SK-N-SH (cell line): ENCODE data around the gene IRAK3. TPM values are rescaled to one million over a fixed set of nuclear protein-coding genes. Genes with fewer than 3 reads are reported as not detected.

Experiments used
- CTCF ChIA-PET: fragments of 300-600, 350-600 bp; formaldehyde crosslinking; extraction: SDS; loops from one replicate; lab custom pipeline; 2021; lab: Yijun Ruan, JAX
- POLR2A ChIA-PET: fragments of 350-600 bp; sonication (Branson Sonifier 250); formaldehyde crosslinking; extraction: SDS; loops from one replicate; lab custom pipeline; 2020; ENCODE audit warnings: antibody characterized with exemption, inconsistent platforms; lab: Yijun Ruan, JAX
- DNase-seq: peaks from one replicate; pipeline ENCODE4 v3.0.0; 2012
- H2AFZ ChIP-seq: fragments of 200-600 bp; sonication (generic); 2 replicates; pipeline ENCODE4 v1.8.1; 2016; ENCODE audit warnings: antibody characterized with exemption, mild to moderate bottlenecking, low read depth
- H3F3A ChIP-seq: fragments of 200-600 bp; sonication (generic); replicated peaks from 2 replicates; pipeline ENCODE3; 2016; ENCODE audit warnings: antibody characterized with exemption, mild to moderate bottlenecking; ENCODE audit not compliant: insufficient read depth
- H3K27ac ChIP-seq, 2 experiments: fragments of 200-500 bp in 1 of 2; fragments of 200-600 bp in 1 of 2; sonication (Bioruptor generic) in 1 of 2; sonication (generic), shearing (Covaris generic) in 1 of 2; 2 replicates each; pipeline versions ENCODE4 v1.5.1 to v1.6.1; 2014 to 2016; ENCODE audit warnings: low read depth in 2 of 2, inconsistent platforms in 1 of 2, low read length in 1 of 2, mild to moderate bottlenecking in 1 of 2, mixed read lengths in 1 of 2
- H3K27me3 ChIP-seq: fragments of 200-600 bp; sonication (generic), shearing (Covaris generic); 2 replicates; pipeline ENCODE4 v1.6.1; 2016; ENCODE audit warnings: mixed run types; ENCODE audit not compliant: insufficient read depth
- H3K36me3 ChIP-seq, 2 experiments: fragments of 200-500 bp in 1 of 2; fragments of 200-600 bp in 1 of 2; sonication (Bioruptor generic) in 1 of 2; sonication (generic) in 1 of 2; replicated peaks in 1 of 2; 2 replicates each; pipeline versions ENCODE3 to v1.5.1; 2014 to 2016; ENCODE audit warnings: low read length in 1 of 2, mild to moderate bottlenecking in 1 of 2; ENCODE audit not compliant: insufficient read depth in 2 of 2, control insufficient read depth in 1 of 2
- H3K4me1 ChIP-seq, 2 experiments: fragments of 200-500 bp in 1 of 2; fragments of 200-600 bp in 1 of 2; sonication (Bioruptor generic) in 1 of 2; sonication (generic), shearing (Covaris generic) in 1 of 2; 2 replicates each; pipeline versions ENCODE4 v1.5.1 to v1.6.1; 2014 to 2016; ENCODE audit warnings: low read depth in 1 of 2, low read length in 1 of 2, mixed run types in 1 of 2; ENCODE audit not compliant: insufficient read depth in 2 of 2, control insufficient read depth in 1 of 2
- H3K4me2 ChIP-seq: fragments of 200-600 bp; sonication (generic), shearing (Covaris generic); 2 replicates; pipeline ENCODE4 v1.6.1; 2017; ENCODE audit warnings: mixed run types
- H3K4me3 ChIP-seq, 2 experiments: fragments of 200-500 bp in 1 of 2; fragments of 200-600 bp in 1 of 2; sonication (Bioruptor generic) in 1 of 2; sonication (generic), shearing (Covaris generic) in 1 of 2; 2 replicates each; pipeline versions ENCODE4 v1.5.1 to v1.8.1; 2014 to 2016; ENCODE audit warnings: low read depth in 2 of 2, inconsistent platforms in 1 of 2, low read length in 1 of 2, mild to moderate bottlenecking in 1 of 2, mixed read lengths in 1 of 2, moderate library complexity in 1 of 2
- H3K79me2 ChIP-seq: fragments of 200-600 bp; sonication (generic); 2 replicates; pipeline ENCODE4 v1.8.1; 2017; ENCODE audit warnings: mild to moderate bottlenecking; ENCODE audit not compliant: insufficient read depth
- H3K9ac ChIP-seq: fragments of 200-600 bp; sonication (generic); 2 replicates; pipeline ENCODE4 v1.6.1; 2017; ENCODE audit warnings: mixed run types
- H3K9me2 ChIP-seq: fragments of 200-600 bp; sonication (generic); 2 replicates; pipeline ENCODE4 v1.6.1; 2017; ENCODE audit warnings: mixed run types
- H3K9me3 ChIP-seq: fragments of 200-600 bp; sonication (generic); 2 replicates; pipeline ENCODE4 v1.6.1; 2017; ENCODE audit warnings: mixed run types, mild to moderate bottlenecking, moderate library complexity
- H4K20me1 ChIP-seq: fragments of 200-600 bp; sonication (generic); 2 replicates; pipeline ENCODE4 v1.6.1; 2017; ENCODE audit warnings: mild to moderate bottlenecking, mixed run types; ENCODE audit not compliant: insufficient read depth
- ELF1 ChIP-seq: IDR thresholded peaks from 2 replicates; pipeline ENCODE4 v1.4.0; 2012
- EP300 ChIP-seq, 2 experiments: IDR thresholded peaks; 2 replicates each; pipeline versions ENCODE4 v1.4.0 to v1.6.1; 2012; ENCODE audit warnings: borderline replicate concordance in 1 of 2, low read depth in 1 of 2, low read length in 1 of 2
- EZH2phosphoT487 ChIP-seq: fragments of 200-600 bp; sonication (generic); IDR thresholded peaks from 2 replicates; pipeline ENCODE4 v1.6.1; 2017; ENCODE audit warnings: low read depth, mixed run types, mild to moderate bottlenecking, antibody characterized with exemption, moderate library complexity, borderline replicate concordance
- FOXJ3 ChIP-seq: sonication (generic); formaldehyde crosslinking; IDR thresholded peaks from 2 replicates; pipeline ENCODE4 v1.5.1; 2020; ENCODE audit warnings: mild to moderate bottlenecking, missing genetic modification reagents
- FOXM1 ChIP-seq: IDR thresholded peaks from 2 replicates; pipeline ENCODE4 v1.4.0; 2012; ENCODE audit warnings: low read depth, mild to moderate bottlenecking
- GABPA ChIP-seq: IDR thresholded peaks from 2 replicates; pipeline ENCODE4 v1.4.0; 2012; ENCODE audit warnings: low read depth, mild to moderate bottlenecking
- IRF3 ChIP-seq: fragments of 150-350 bp; IDR thresholded peaks from 2 replicates; pipeline ENCODE4 v1.6.1; 2016; ENCODE audit warnings: mild to moderate bottlenecking, low read depth, low read length
- JUND ChIP-seq: IDR thresholded peaks from 2 replicates; pipeline ENCODE4 v1.4.0; 2012
- MAX ChIP-seq: IDR thresholded peaks from 2 replicates; pipeline ENCODE4 v1.4.0; 2012; ENCODE audit warnings: low read depth
- MEF2A ChIP-seq: IDR thresholded peaks from 2 replicates; pipeline ENCODE4 v1.4.0; 2012; ENCODE audit warnings: low read depth, borderline replicate concordance
- MXI1 ChIP-seq: IDR thresholded peaks from 2 replicates; pipeline ENCODE4 v1.6.1; 2012; ENCODE audit warnings: mild to moderate bottlenecking, low read depth, low read length, improper control_type of control experiment
- NFIC ChIP-seq: IDR thresholded peaks from 2 replicates; pipeline ENCODE4 v1.4.0; 2012; ENCODE audit warnings: borderline replicate concordance
- PBX3 ChIP-seq: IDR thresholded peaks from 2 replicates; pipeline ENCODE4; 2012
- POLR2AphosphoS5 ChIP-seq: IDR thresholded peaks from 2 replicates; pipeline ENCODE4 v1.6.1; 2012; ENCODE audit warnings: low read depth, low read length
- RCOR1 ChIP-seq: fragments of 150-350 bp; IDR thresholded peaks from 2 replicates; pipeline ENCODE4 v1.6.1; 2017; ENCODE audit warnings: antibody characterized with exemption, low read length
- RXRA ChIP-seq: IDR thresholded peaks from 2 replicates; pipeline ENCODE4 v1.4.0; 2012; ENCODE audit warnings: low read depth, mild to moderate bottlenecking, borderline replicate concordance
- SIN3A ChIP-seq: IDR thresholded peaks from 2 replicates; pipeline ENCODE4 v1.6.1; 2012; ENCODE audit warnings: low read depth, mild to moderate bottlenecking, low read length, moderate library complexity, borderline replicate concordance
- TAF1 ChIP-seq: IDR thresholded peaks from 2 replicates; pipeline ENCODE4 v1.6.1; 2012; ENCODE audit warnings: low read depth, mild to moderate bottlenecking, low read length, moderate library complexity, borderline replicate concordance
- TCF12 ChIP-seq: IDR thresholded peaks from 2 replicates; pipeline ENCODE4 v1.4.0; 2012
- TEAD4 ChIP-seq: IDR thresholded peaks from 2 replicates; pipeline ENCODE4 v1.4.0; 2012; ENCODE audit warnings: mild to moderate bottlenecking, borderline replicate concordance; ENCODE audit not compliant: insufficient read depth
- USF1 ChIP-seq: IDR thresholded peaks from 2 replicates; pipeline ENCODE4 v1.4.0; 2012; ENCODE audit warnings: low read depth, borderline replicate concordance
- YY1 ChIP-seq: IDR thresholded peaks from 2 replicates; pipeline ENCODE4 v1.4.0; 2012; ENCODE audit warnings: low read depth, mild to moderate bottlenecking
- WGBS: methylation state at CpG from one replicate; pipeline ENCODE4 v1.1.6; 2017; ENCODE audit warnings: low lambda C conversion rate; 5-methylcytosine and 5-hydroxymethylcytosine counted together
- polyA plus RNA-seq, 3 experiments: library from polyadenylated mRNA; depleted of rRNA; stranded (reverse); fragments of >200 nt; gene quantifications; 2 replicates each; pipeline ENCODE4 v1.2.3, GENCODE V29; 2012

IRAK3 gene
- polyA plus RNA-seq, 1 of the 3 experiments (the other 2 are of a cell fraction), result not detected

GRCh38 chr12:66268562-66268961, 79.5 kb downstream of the IRAK3 start:
- Histone ChIP-seq H3K27ac (no peak overlapping the region), H3K4me2 (no peak overlapping the region), H3K9me2 (no peaks in the 10 kb centered on the region), H3K4me3 (no peak overlapping the region), H4K20me1 (no peaks in the 10 kb centered on the region), H3F3A (no peaks in the 10 kb centered on the region), H3K27me3 (no peaks in the 10 kb centered on the region; the same call in 1 of the 2 replicates), H2AFZ (0 out of 2 replicates have a peak overlapping the region, but pooled peaks have one; percentile 20), H3K36me3 (no peaks in the 10 kb centered on the region), H3K4me1 (no peaks in the 10 kb centered on the region; a peak in 1 of 4 replicates), H3K9me3 (no peaks in the 10 kb centered on the region), H3K79me2 (no peaks in the 10 kb centered on the region), H3K9ac (no peak overlapping the region)
- no peak for TF ChIP-seq TEAD4
- TF ChIP-seq TAF1, result no peak
- no peak for TF ChIP-seq FOXJ3 (CRISPR knock-in tag)
- TF ChIP-seq MAX, result no peak
- TF ChIP-seq RCOR1, result no peak
- TF ChIP-seq PBX3, result no peak
- no peak for TF ChIP-seq YY1
- TF ChIP-seq IRF3, result no peak
- no peak for TF ChIP-seq EZH2phosphoT487
- no peak for TF ChIP-seq GABPA
- TF ChIP-seq ELF1, result no peak
- TF ChIP-seq JUND, result no peak
- no peak for TF ChIP-seq USF1
- no peak for DNase-seq
- POLR2A ChIA-PET, result no interaction called here
- CTCF ChIA-PET, result interaction anchor here (1.8 kb wide), 1 partner anchor 16 kb away, joined by 8 read pairs; no protein-coding TSS in a partner anchor
- 41% methylated on average over 3 of the region's 3 CpGs for WGBS

GRCh38 chr12:66269142-66269541, 80.1 kb downstream of the IRAK3 start:
- no peaks in the 10 kb centered on the region for H4K20me1 ChIP-seq
- no peak for DNase-seq
- H3K27ac ChIP-seq, result no peak overlapping the region
- no peak for TF ChIP-seq YY1
- TF ChIP-seq NFIC, result no peak
- TF ChIP-seq ELF1, result no peak
- no peak for TF ChIP-seq USF1
- no peak for TF ChIP-seq TCF12
- TF ChIP-seq POLR2AphosphoS5, result no peak
- TF ChIP-seq MEF2A, result no peak
- TF ChIP-seq EP300 (IDR thresholded peaks at IDR 0.05; ENCODE audit: borderline replicate concordance in 1 of 2, low read depth in 1 of 2, low read length in 1 of 2), result no peak
- no peak for TF ChIP-seq JUND
- TF ChIP-seq RXRA, result no peak
- no peak for TF ChIP-seq FOXM1
- TF ChIP-seq SIN3A, result no peak
- no peak for TF ChIP-seq PBX3
- no peak for TF ChIP-seq MXI1
- TF ChIP-seq RCOR1, result no peak
- TF ChIP-seq EZH2phosphoT487, result no peak
- no peak for TF ChIP-seq IRF3
- no peak for TF ChIP-seq GABPA
- H3K9me3 ChIP-seq, result no peaks in the 10 kb centered on the region
- ChIA-PET CTCF (interaction anchor here (0.9 to 3.3 kb wide), 21 partner anchors 11 to 440 kb away, joined by 3 to 36 read pairs (median 5); partner anchors contain the start of gene TMBIM4), POLR2A (no interaction called here)
- no peak overlapping the region; the same call in 1 of the 2 replicates for H2AFZ ChIP-seq
- H3K79me2 ChIP-seq, result no peaks in the 10 kb centered on the region
- no peaks in the 10 kb centered on the region; a peak in 1 of 4 replicates for H3K4me1 ChIP-seq
- no peak overlapping the region for H3K4me2 ChIP-seq
- H3K27me3 ChIP-seq, result no peaks in the 10 kb centered on the region; the same call in 1 of the 2 replicates
- H3K4me3 ChIP-seq, result no peak overlapping the region
- H3F3A ChIP-seq, result no peaks in the 10 kb centered on the region
- H3K36me3 ChIP-seq, result no peaks in the 10 kb centered on the region
- WGBS, result 58% methylated on average over 6 of the region's 6 CpGs
- no peak overlapping the region for H3K9ac ChIP-seq
- H3K9me2 ChIP-seq, result no peaks in the 10 kb centered on the region
